HG03457 (cell line): ENCODE measurements around the gene PIGT.
A peak's percentile ranks its signal among the peaks of the same experiment; 100 is the strongest.

ENCODE experiments used
- ATAC-seq: cut with Tn5 transposase; IDR thresholded peaks from one replicate; pipeline ENCODE4 v1.9.1; 2021; ENCODE audit warnings: moderate number of reproducible peaks; ENCODE audit not compliant: unreplicated experiment

Gene PIGT

GRCh38 chr20:45400346-45401031, 15.5 kb upstream of the PIGT start:
- no peak for ATAC-seq

GRCh38 chr20:45402946-45403345, 13.0 kb upstream of the PIGT start:
- no peak for ATAC-seq

GRCh38 chr20:45404438-45404837, 11.5 kb upstream of the PIGT start:
- ATAC-seq, result no peak

- no peak for ATAC-seq
These were observed 10.2 kb upstream of the PIGT start for GRCh38 chr20:45405571-45406259.

GRCh38 chr20:45406260-45407066, 9.5 kb upstream of the PIGT start:
- no peak for ATAC-seq

GRCh38 chr20:45407067-45407745, 8.7 kb upstream of the PIGT start:
- ATAC-seq, result no peak

GRCh38 chr20:45407783-45408645, 7.9 kb upstream of the PIGT start, which contains the start of gene DBNDD2:
TSS of gene DBNDD2 (plus strand) at chr20:45408289. CDS start at chr20:45408468, 179 bp downstream.
- ATAC-seq, result no peak

GRCh38 chr20:45408646-45409213, 7.2 kb upstream of the PIGT start:
- no peak for ATAC-seq

GRCh38 chr20:45409521-45410272, 6.2 kb upstream of the PIGT start:
- ATAC-seq, result no peak

- ATAC-seq, result no peak
These were observed 5.1 kb upstream of the PIGT start for GRCh38 chr20:45410887-45411286.

- no peak for ATAC-seq
These were observed 3.3 kb upstream of the PIGT start for GRCh38 chr20:45412653-45413052.

GRCh38 chr20:45413479-45413878, 2.5 kb upstream of the PIGT start:
- no peak for ATAC-seq

GRCh38 chr20:45416917-45417316, 976 bp downstream of the PIGT start:
- ATAC-seq, result no peak

GRCh38 chr20:45419188-45420091, 3.5 kb downstream of the PIGT start:
- peak; percentile 58 for ATAC-seq

- no peak for ATAC-seq
These were observed 4.2 kb downstream of the PIGT start for GRCh38 chr20:45420125-45420524.

- no peak for ATAC-seq
These were observed 7.8 kb downstream of the PIGT start for GRCh38 chr20:45423700-45424099.

GRCh38 chr20:45425561-45425960, 9.6 kb downstream of the PIGT start:
- no peak for ATAC-seq
